Measurements from ENCODE around the gene SLC30A4.

DNA sequence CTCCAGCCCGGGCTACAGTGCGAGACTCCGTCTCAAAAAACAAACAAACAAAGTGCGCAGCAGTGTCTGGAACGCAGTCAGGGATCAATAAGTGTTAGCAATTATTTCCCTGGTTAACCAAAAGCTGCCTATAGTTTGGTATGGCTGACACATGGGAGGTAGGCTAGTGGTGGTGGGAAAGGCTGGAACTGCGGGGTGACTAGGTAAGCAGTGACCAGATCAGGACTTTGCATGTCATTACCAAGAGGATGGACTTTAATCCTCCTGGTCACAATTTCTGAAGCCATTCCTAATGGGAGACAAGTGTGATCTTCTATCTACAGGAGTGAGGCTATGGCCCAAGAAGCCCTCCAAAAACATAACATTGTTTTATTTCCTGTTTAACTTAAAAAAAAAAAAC lies 47.8 kb downstream of the SLC30A4 start:
- no peak for TF ChIP-seq POLR2A (IDR thresholded peaks at IDR 0.05)
- TF ChIP-seq, protein P1, sequence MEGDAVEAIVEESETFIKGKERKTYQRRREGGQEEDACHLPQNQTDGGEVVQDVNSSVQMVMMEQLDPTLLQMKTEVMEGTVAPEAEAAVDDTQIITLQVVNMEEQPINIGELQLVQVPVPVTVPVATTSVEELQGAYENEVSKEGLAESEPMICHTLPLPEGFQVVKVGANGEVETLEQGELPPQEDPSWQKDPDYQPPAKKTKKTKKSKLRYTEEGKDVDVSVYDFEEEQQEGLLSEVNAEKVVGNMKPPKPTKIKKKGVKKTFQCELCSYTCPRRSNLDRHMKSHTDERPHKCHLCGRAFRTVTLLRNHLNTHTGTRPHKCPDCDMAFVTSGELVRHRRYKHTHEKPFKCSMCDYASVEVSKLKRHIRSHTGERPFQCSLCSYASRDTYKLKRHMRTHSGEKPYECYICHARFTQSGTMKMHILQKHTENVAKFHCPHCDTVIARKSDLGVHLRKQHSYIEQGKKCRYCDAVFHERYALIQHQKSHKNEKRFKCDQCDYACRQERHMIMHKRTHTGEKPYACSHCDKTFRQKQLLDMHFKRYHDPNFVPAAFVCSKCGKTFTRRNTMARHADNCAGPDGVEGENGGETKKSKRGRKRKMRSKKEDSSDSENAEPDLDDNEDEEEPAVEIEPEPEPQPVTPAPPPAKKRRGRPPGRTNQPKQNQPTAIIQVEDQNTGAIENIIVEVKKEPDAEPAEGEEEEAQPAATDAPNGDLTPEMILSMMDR (IDR thresholded peaks at IDR 0.05) = no peak
